ENCODE results near the gene ARL2BP.

Gene ARL2BP

DNA sequence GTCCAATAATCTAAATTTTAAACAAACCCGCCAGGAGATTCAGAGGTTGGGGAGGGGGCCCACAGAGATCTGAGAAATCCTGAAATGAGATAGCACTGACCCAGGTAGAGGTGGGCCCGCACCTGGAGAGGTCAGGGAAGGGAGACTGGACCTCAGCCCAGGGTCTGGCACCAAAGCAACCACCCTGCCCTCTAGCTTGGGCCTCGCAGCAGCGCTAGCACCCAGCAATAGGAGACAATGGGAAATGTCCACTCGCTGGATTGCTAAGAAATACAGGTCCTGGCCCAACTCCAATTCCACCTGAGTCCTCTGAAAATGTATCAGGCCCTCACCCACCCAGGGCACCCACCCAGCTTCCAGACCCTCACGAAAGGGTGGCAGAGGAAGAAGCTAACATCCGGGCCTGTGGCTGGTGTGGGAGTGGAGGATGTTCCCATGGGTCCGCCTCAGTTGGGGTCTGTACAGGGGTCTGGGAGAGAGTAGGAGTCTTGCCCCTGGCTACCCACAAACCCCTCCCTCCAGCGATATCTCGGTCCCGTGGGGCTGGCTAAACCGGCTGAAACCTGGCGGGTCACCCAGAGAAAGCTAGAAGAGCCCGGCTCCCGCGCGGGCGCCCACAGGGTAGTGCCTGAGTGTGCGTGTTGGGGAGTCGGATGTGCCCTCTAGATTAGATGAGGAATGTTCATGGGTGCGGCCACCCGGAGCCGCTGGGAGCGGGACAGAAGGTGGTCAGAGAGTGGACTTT lies 38.3 kb downstream of the ARL2BP start:
- no peak for DNase-seq

DNA sequence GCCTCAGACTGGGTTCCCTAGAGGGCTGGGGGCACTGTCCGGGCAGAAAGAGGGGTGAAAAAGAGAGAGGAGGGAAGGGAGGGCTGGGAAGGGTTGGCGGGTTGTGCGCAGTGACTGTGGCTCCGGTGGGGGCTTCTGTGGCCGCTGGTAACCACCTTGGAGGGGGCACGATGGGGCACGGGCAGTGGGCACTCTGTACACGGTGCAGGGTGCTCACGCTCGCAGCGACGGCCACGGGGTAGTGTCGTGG lies 38.8 kb downstream of the ARL2BP start:
- DNase-seq: no peak

DNA sequence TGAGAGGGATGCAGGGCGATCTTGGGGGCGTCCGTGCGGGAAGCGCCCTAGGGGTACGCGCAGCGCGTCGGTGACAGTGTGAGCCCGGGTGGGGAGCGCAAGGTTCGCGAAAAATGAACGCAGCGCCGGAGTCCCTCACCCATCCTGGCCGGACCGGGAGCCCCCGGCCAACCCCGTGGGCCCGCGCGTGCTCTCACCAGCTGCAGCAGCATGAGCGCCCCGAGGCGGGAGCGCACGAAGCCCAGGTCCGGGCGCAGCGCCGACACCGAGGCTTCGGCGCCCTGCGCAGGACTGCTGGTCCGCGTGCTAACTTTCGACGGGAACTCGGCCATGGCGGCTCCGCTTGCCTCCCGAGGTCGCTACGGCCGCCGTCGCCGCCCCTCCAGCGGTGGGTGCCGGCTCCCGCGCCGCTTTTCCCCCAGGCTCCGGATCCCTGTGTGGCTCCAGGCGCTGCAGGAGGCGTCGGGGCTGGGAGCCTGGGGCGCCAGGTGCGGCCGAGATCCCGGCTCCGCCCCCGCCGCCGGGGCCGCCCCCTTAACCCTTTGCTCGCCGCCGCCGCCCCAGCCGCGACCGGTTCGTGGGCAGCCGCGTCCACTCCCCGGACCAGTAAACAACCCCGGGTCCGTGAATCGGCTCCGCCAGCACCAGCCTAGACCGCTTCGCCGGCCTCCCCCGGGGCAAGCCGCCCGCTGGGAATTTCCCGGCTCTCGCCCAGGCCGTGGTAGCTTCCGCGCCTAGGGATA lies 39.3 kb downstream of the ARL2BP start, which contains the start of gene PLLP:
Gene PLLP (minus strand): TSS at position 464 of the 743 bp plus-strand sequence. CDS start 132 bp downstream, at position 332.
- DNase-seq: peak; percentile 21

DNA sequence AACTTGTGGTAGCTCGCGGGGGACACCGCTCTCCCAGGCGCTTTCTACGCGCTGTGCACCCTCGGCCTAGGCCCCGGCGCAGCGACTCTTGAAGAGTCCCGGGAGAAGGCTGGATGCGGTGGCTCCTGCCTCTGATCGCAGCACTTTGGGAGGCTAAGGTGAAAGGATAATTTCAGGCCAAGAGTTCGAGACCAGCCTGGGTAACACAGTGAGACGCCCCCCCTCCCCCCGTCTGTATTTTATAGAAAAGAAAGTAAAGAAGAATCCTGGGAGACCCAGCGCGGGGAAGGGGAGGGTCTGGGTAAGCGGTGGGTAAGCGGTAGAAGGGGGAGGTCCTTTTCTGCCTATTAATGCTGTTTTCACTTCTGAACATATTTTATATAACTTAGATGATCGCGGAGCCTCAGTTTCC lies 39.9 kb downstream of the ARL2BP start:
- DNase-seq: no peak

DNA sequence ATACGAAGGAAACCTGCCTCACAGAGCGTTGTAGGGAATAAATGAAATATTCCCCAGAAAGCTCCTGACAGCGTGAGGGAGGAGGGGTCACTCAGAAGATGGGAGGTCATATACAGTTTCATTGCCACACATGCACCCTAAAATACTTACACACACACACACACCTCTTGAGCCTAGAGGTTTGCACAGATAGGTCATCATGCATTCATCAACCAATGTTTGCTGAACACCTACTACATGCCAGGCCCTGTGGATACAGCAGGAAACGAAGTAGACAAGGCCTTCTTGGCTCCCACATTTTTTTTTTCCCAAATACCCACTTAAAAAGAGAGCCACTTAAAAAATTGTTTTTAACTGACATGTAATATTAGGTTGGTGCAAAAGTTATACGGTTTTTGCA lies 40.3 kb downstream of the ARL2BP start:
- DNase-seq: no peak

DNA sequence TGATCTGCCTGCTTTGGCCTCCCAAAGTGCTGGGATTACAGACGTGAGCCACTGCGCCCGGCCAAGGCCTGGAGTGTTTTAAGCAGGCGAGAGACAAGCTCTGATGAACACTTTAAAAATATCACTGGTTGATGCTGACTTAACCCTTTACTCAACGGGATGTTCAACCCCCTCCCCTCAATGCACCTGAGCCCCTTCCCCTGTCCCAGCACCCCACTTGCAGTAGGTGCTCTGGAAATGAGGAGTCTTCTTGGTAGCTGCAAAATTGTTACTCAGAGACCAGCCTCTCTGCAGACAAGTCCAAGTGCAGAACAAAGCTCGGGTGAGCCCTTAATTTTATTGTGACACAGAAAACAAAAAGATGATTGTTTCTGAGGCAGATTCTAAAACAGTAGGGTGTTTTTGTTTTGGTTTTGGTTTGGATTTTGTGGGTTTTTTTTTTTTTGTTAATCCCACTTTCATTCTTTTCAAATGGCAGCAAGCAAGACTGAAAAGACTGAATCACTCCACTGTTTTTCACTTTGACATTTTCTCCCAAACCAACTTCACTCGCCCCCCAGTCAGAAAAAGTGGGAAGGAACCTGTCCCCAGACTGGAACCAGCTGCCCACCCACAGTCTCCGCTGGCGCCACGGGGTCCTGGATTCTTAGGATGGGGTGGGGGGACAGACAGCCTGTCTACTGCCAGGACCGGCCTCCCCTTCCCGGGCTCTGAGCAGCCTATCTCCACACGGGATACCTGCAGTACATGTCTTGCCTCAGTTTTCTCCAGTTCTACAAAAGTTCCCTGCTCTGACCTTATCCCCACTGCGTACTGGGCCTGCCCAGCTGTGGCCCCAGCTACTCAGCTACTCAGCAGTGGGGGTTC lies 44.6 kb downstream of the ARL2BP start:
- no peak for DNase-seq

DNA sequence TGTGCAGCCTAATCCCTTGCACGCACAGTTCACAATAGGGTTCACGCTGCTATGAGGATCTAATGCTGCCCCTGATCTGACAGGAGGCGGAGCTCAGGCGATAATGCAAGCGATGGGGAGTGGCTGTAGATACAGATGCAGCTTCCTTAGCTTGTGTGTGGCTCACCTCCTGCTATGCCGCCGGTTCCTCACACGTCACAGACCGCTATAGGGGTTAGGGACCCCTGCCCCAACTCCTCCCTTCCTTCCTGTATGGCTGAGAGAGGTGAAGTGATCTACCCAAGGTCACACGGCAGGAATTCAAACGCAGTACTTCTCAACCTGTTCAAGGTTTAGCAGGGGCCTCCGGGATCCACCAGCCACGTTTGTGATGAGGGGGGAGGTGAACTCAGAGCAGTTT lies 52.8 kb downstream of the ARL2BP start:
- DNase-seq: peak; percentile 80

DNA sequence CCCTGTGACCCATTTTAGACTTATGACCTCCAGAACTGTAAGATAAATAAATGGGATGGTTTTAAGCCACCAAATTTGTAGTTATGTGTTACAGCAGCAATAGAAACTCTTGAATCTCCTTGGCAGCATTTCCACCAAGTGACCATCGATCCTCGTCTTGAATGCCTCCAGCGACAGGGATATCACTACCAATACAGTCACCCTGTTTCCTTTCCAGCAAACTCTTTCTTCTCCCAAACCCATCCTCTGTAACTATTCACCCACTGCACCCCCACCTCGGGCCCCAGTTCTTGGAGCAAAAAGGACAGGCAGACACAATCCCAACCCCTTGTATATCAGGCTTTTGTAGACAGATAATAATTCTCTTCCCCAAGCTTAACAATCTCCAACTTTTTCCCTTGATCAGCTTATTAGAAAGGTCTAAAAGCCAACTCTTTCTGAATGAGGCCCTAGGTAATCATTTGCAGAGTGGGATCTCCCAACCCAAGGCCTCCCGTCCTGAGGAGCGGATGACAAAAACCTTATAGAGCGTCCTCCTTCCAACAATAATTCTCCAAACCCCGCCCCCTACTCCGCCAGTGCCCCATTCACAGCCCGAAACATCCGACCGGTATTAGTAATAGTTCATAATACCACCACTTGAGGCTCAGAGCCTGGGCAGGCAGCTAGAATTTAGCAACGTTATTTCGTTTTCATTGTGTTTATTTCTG lies 54.1 kb downstream of the ARL2BP start:
- no peak for DNase-seq

DNA sequence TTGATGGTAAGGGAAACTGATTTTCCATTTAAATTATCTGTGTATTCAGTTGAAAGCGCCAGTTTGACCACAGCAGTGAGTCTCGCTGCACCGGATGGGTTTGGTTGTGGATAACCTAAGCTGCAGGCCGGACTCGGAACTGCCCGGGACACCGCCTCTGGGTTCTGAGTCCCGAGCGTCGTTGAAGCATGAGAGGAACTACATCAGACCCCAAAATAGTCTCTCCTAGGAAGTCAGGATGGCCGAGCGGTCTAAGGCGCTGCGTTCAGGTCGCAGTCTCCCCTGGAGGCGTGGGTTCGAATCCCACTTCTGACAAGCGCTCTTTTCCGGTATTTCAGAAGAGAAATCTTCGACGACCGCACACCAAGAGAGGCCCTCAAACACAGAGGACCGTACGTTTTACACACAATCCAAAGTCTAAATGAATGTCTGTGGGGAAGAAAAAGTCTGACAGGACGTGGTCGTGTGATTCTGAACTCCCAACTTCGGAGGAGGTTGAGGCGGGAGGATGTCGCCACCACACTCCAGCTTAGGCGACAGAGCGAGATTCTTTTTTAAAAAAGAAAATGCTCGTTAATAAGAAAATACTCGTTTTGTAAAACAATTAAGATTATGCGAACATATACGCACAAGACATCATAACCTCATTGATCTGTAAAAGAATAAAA lies 54.8 kb downstream of the ARL2BP start:
- DNase-seq: peak; percentile 85

DNA sequence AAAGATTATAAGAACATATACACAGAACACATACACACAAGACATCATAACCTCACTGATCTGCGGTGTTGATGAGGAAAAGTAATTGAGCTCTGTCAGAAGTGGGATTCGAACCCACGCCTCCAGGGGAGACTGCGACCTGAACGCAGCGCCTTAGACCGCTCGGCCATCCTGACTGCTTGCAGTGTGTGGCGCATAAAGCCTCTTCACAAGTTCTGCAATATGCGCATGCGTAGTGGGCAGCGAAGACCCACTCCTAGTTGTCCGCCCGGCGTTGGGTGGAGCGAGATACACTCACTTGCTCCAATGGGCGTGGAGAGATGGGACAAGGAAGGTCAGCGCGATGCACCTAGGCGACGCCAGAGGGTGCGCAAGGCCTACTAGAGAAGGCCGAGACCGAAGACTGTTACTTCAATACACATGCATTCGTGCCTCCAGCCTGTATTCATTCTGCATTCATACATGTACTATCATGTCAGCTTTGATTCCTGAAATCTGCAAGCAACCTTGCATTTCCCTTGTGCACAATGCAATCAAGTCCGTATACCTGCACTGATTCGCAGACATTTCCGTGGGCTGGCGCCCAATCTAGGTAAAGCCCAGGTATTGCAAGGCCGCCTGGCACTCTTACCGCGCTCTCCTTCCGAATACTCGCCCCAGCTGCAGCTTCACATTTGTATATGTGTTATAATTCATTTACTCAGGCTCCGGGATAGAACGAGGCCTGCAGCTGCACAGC lies 55.5 kb downstream of the ARL2BP start:
- DNase-seq: peak; percentile 99

DNA sequence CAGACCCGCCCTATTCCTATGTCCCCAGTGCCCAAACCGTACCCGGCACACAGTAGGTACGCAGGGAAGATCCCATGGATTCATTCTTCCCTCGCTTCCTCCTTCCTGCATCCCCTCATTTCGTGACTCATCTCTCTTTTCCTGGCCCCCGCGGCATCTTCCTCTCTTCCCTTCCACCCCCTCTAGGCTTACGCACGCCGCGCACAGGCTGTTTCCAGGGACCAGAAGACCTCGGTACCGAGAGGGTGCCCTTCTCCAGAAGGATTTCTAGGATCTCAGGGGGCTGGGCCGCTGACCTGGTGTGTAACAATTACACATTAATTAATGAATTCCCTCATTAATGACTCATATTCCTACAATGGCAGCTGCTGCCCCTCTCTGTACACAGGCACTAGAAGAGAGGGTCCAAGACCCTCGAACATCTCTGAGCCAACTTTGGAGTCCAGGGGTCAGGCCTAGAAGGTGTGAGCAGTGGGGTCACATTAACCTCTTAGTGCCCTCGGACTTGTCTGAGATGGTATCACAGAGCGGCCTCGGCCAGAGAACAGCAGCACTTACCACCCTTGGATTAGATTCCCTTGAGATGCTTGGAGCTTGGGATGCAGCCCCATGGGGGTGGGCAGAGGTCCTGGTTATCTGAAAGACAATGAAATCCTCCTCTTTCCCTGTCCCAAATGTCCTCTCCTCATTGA lies 56.2 kb downstream of the ARL2BP start:
- no peak for DNase-seq

Measured in central memory CD4-positive, alpha-beta T cell (primary cell).